OCI-LY3 (cell line): ENCODE data around the gene METTL6.

Experiments used
- H2AFZ ChIP-seq: fragments of 200-600, 300-600 bp; shearing (Covaris generic); 2 replicates; pipeline ENCODE4 v1.6.0; 2014; ENCODE audit warnings: antibody characterized with exemption, low read depth, low read length
- H3K27ac ChIP-seq: fragments of 200-600, 300-600 bp; sonication (generic); 2 replicates; pipeline ENCODE4 v1.5.1; 2014; ENCODE audit warnings: mild to moderate bottlenecking, low read length, moderate library complexity, mixed read lengths
- H3K27me3 ChIP-seq: fragments of 200-600, 300-600 bp; sonication (generic); 2 replicates; pipeline ENCODE4 v1.6.1; 2014; ENCODE audit warnings: low read depth, low read length, mixed read lengths
- H3K36me3 ChIP-seq: fragments of 200-600, 300-600 bp; sonication (generic); replicated peaks from 2 replicates; pipeline ENCODE3; 2014; ENCODE audit warnings: low read depth, low read length, mixed read lengths
- H3K4me1 ChIP-seq: fragments of 300-600, 200-600 bp; sonication (generic); 2 replicates; pipeline ENCODE4 v1.6.1; 2014; ENCODE audit warnings: low read length, mixed read lengths
- H3K4me2 ChIP-seq: fragments of 200-600, 300-600 bp; sonication (generic); 2 replicates; pipeline ENCODE4 v1.6.1; 2014; ENCODE audit warnings: low read length, mixed read lengths
- H3K4me3 ChIP-seq: fragments of 300-600, 200-600 bp; sonication (generic); 2 replicates; pipeline ENCODE4 v1.5.1; 2014; ENCODE audit warnings: antibody characterized with exemption, mild to moderate bottlenecking, low read length, moderate library complexity
- H3K79me2 ChIP-seq: fragments of 300-600, 200-600 bp; shearing (Covaris generic); 2 replicates; pipeline ENCODE4 v1.6.1; 2014; ENCODE audit warnings: mild to moderate bottlenecking, low read length, mixed read lengths
- H3K9ac ChIP-seq: fragments of 300-600, 200-600 bp; shearing (Covaris generic); 2 replicates; pipeline ENCODE4 v1.6.0; 2014; ENCODE audit warnings: mild to moderate bottlenecking, low read length, moderate library complexity
- H3K9me3 ChIP-seq: fragments of 200-600, 300-600 bp; shearing (Covaris generic); 2 replicates; pipeline ENCODE4 v1.6.1; 2014; ENCODE audit warnings: low read length, mixed read lengths; ENCODE audit not compliant: insufficient read depth
- H4K20me1 ChIP-seq: fragments of 200-600, 300-600 bp; sonication (generic); 2 replicates; pipeline ENCODE4 v1.6.1; 2016; ENCODE audit warnings: low read length, mixed read lengths; ENCODE audit not compliant: insufficient read depth
- CTCF ChIP-seq: fragments of 200-600, 300-600 bp; sonication (generic); IDR thresholded peaks from 2 replicates; pipeline ENCODE4 v1.5.1; 2014; ENCODE audit warnings: antibody characterized with exemption, low read length, low read depth
- EZH2phosphoT487 ChIP-seq: fragments of 200-600 bp; shearing (Covaris generic); IDR thresholded peaks from 2 replicates; pipeline ENCODE4 v1.6.1; 2018; ENCODE audit warnings: antibody characterized with exemption, mixed run types, low read depth

Gene METTL6

GRCh38 chr3:15470849-15471248, 43.5 kb upstream of the METTL6 start:
- H3K4me1 ChIP-seq, result peaks cover 3% of the 10 kb centered on the region; the same call in 1 of the 2 replicates
- no peak overlapping the region for H2AFZ ChIP-seq
- peaks cover 22% of the 10 kb centered on the region for H3K27me3 ChIP-seq
- no peak overlapping the region for H3K4me2 ChIP-seq
- no peaks in the 10 kb centered on the region for H4K20me1 ChIP-seq
- TF ChIP-seq EZH2phosphoT487 (no peak), CTCF (no peak)
- no peaks in the 10 kb centered on the region for H3K36me3 ChIP-seq
- no peak overlapping the region for H3K9ac ChIP-seq
- H3K4me3 ChIP-seq, result no peak overlapping the region
- no peaks in the 10 kb centered on the region for H3K79me2 ChIP-seq
- H3K9me3 ChIP-seq, result no peaks in the 10 kb centered on the region
- H3K27ac ChIP-seq, result no peak overlapping the region

GRCh38 chr3:15470261-15470660, 42.9 kb upstream of the METTL6 start:
- no peak overlapping the region for H3K9ac ChIP-seq
- peaks cover 22% of the 10 kb centered on the region for H3K27me3 ChIP-seq
- H3K36me3 ChIP-seq, result no peaks in the 10 kb centered on the region
- 0 out of 2 replicates have a peak overlapping the region, but pooled peaks have one; percentile 36 for H2AFZ ChIP-seq
- H3K27ac ChIP-seq, result no peak overlapping the region
- H3K4me1 ChIP-seq, result peaks cover 3% of the 10 kb centered on the region; the same call in 1 of the 2 replicates
- no peaks in the 10 kb centered on the region for H3K9me3 ChIP-seq
- no peaks in the 10 kb centered on the region for H4K20me1 ChIP-seq
- TF ChIP-seq EZH2phosphoT487 (no peak), CTCF (peak; percentile 52)
- 0 out of 2 replicates have a peak overlapping the region, but pooled peaks have one; percentile 8 for H3K4me2 ChIP-seq
- H3K4me3 ChIP-seq, result no peak overlapping the region
- no peaks in the 10 kb centered on the region for H3K79me2 ChIP-seq

GRCh38 chr3:15467227-15468181, 40.2 kb upstream of the METTL6 start:
- Histone ChIP-seq H3K4me3 (no peak overlapping the region), H3K4me1 (peaks cover 3% of the 10 kb centered on the region; the same call in 1 of the 2 replicates), H3K9me3 (no peaks in the 10 kb centered on the region), H3K4me2 (no peak overlapping the region), H3K9ac (no peak overlapping the region), H4K20me1 (no peaks in the 10 kb centered on the region), H2AFZ (no peak overlapping the region), H3K27me3 (peaks cover 20% of the 10 kb centered on the region), H3K79me2 (no peaks in the 10 kb centered on the region), H3K36me3 (no peaks in the 10 kb centered on the region), H3K27ac (no peak overlapping the region)
- TF ChIP-seq EZH2phosphoT487 (no peak), CTCF (no peak)

GRCh38 chr3:15465876-15466585, 38.7 kb upstream of the METTL6 start:
- no peaks in the 10 kb centered on the region for H3K9me3 ChIP-seq
- H3K27me3 ChIP-seq, result peaks cover 7% of the 10 kb centered on the region
- no peak overlapping the region for H2AFZ ChIP-seq
- no peaks in the 10 kb centered on the region for H4K20me1 ChIP-seq
- TF ChIP-seq CTCF (no peak), EZH2phosphoT487 (no peak)
- no peak overlapping the region for H3K27ac ChIP-seq
- no peaks in the 10 kb centered on the region for H3K36me3 ChIP-seq
- no peak overlapping the region for H3K9ac ChIP-seq
- no peak overlapping the region for H3K4me2 ChIP-seq
- no peaks in the 10 kb centered on the region for H3K79me2 ChIP-seq
- H3K4me1 ChIP-seq, result peaks cover 3% of the 10 kb centered on the region; the same call in 1 of the 2 replicates
- no peak overlapping the region for H3K4me3 ChIP-seq
